ENCODE data around the gene CHFR. TPM values are rescaled to one million over a fixed set of nuclear protein-coding genes. Genes with fewer than 3 reads are reported as not detected.

The CHFR gene
- total and polyA plus RNA-seq, 9 of the 15 experiments (the other 6 are each of a cell fraction or from before 2014, with no cell fraction given) = 0.61 to 33.9 (median 19.3) TPM

DNA sequence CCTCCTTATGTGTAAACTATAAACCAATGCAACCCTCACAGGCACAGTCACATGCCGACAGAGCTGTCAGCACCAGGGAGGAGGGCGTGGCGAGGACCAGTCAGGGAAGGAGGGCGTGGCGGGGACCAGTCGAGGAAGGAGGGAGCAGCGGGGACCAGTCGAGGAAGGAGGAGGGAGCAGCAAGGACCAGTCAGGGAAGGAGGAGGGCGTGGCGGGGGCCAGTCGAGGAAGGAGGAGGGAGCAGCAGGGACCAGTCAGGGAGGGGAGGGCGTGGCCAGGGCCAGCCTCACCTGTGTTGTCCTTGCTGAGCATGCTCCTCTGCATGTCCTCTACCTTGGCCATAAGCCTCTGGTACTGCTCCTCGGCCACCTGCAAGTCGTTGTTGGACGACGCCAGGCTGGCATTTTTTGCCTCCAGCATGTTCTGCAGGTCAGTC lies 83.0 kb downstream of the CHFR start (continued):
- TF ChIP-seq UBTF (IDR thresholded peaks at IDR 0.05; ENCODE audit: borderline replicate concordance in 1 of 2, low read depth in 2 of 2, low read length in 2 of 2) (no peak), TAF15 (IDR thresholded peaks at IDR 0.05; ENCODE audit: low read depth, low read length) (no peak), ATF7 (IDR thresholded peaks at IDR 0.05) (no peak), NONO (IDR thresholded peaks at IDR 0.05; ENCODE audit: low read depth in 2 of 2, low read length in 1 of 2) (no peak), KLF16 (IDR thresholded peaks at IDR 0.05) (no peak), CBX1 (IDR thresholded peaks at IDR 0.05; ENCODE audit: low read depth) (no peak), ZNF561 (CRISPR knock-in tag; conservative IDR thresholded peaks at IDR 0.05) (no peak)
- TF ChIP-seq, protein P1, sequence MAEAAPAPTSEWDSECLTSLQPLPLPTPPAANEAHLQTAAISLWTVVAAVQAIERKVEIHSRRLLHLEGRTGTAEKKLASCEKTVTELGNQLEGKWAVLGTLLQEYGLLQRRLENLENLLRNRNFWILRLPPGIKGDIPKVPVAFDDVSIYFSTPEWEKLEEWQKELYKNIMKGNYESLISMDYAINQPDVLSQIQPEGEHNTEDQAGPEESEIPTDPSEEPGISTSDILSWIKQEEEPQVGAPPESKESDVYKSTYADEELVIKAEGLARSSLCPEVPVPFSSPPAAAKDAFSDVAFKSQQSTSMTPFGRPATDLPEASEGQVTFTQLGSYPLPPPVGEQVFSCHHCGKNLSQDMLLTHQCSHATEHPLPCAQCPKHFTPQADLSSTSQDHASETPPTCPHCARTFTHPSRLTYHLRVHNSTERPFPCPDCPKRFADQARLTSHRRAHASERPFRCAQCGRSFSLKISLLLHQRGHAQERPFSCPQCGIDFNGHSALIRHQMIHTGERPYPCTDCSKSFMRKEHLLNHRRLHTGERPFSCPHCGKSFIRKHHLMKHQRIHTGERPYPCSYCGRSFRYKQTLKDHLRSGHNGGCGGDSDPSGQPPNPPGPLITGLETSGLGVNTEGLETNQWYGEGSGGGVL (CRISPR knock-in tag; IDR thresholded peaks at IDR 0.05) = no peak

Data from K562 (cell line).